Measurements from ENCODE around the gene OTOS.

The OTOS gene

DNA sequence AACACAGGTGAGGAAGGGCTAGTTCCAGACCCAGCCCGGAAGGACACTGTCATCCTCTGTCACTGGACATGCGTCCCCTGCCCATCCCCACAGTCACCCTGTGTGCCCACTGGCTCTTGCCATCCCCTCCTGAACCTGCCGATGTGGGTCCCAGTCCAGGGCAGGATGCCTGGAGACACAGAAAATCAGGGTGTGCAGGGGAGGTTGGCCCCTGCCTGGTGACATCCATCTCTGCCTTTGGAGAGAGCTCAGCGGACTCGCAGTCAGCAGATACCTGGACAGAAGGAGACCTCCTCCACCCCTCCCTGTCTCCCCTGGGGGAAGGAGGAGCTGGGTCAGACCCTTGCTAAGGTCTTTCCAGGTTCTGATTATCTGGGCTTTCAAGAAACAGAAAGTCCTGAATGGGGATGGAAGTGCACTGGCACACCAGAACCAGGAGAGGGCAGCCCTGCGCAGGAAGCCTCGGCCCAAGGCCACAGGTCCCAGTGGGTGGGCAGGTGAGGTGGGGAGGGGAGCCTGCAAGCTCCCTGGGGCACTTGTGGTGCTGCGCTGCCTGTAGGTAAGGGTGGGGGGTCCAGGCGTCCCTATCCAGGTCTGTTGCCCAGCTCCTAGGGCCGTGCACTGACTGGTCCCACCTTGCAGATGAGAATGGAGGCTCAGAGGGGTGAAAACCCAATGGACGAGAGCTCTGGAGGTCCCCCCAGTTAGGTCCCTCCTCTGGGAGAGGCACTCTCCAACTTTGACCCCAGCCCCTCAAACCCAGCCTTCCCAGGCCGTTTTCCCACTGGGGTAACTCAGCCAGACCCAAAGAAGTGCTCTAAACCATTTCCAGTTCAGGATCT, 9.7 kb upstream of the OTOS start:
- peak; percentile 14 to 27 for DNase-seq

- DNase-seq = no peak
Measured at GRCh38 chr2:240147911-240148587, 7.6 kb upstream of the OTOS start.

DNA sequence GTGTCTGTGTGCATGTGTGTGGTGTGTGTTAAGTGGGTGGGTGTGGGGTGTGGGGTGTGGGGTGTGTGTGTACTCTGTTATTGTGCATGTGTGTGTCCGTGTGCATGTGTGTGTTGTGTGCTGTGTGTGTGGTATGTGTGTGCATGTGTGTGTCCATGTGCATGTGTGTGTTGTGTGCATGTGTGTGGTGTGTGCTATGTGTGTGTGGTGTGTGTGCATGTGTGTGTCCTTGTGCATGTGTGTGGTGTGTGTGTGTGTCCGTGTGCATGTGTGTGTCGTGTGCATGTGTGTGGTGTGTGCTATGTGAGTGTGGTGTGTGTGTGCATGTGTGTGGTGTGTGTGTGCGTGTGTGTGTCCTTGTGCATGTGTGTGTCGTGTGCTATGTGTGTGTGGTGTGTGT, 6.9 kb upstream of the OTOS start:
- no peak for DNase-seq

DNA sequence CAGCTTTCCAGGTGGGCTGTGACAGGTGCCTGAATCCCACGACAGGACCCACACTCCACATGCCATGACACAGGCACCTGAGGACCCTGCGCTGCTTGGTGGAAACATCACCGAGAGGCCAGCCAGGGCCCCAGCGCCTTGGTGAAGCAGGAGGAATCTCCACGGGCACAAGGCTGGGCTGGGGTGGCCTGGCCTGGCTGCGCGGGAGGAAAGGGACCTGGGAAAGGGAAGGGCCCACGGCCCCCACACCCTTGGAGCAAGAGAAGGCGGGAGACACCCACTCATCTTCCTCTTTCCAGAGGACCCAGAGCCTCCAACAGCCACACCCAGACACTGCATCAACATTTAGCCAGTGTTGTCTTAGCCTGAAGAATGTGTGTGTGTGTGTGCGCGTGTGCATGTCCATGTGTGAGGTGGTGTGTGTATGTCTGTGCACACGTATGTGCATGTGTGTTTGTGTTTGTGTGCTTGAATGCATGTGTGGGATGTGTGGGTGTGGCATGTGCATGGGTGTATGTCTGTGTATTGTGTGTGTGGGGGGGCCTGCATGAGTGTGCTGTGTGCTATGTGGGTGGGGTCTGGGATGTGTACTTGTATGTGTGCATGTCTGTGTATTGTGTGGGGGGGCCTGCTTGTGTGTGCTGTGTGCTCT, 6.3 kb upstream of the OTOS start:
- DNase-seq = no peak

DNA sequence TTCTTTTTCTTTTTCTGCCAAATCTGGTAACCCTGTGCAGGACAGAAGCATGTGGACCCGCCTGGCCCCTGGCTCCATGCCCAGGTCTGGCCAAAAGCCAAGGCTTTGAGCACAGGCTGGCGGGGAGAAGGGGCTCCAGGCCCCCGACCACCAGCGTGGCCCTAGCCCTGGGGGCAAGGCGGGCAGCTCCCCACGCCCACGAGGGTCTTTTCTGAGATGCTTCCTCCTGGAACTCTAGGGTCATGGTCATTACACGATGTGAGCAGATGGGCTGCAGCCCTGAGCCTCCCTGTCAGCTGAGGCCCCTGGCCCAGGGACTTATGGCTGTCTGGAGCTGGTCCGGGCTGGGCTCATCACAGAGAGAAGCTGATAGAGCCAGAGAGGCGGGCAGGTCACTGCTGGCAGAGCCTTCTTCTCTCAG, 5.7 kb upstream of the OTOS start:
- DNase-seq = no peak

DNA sequence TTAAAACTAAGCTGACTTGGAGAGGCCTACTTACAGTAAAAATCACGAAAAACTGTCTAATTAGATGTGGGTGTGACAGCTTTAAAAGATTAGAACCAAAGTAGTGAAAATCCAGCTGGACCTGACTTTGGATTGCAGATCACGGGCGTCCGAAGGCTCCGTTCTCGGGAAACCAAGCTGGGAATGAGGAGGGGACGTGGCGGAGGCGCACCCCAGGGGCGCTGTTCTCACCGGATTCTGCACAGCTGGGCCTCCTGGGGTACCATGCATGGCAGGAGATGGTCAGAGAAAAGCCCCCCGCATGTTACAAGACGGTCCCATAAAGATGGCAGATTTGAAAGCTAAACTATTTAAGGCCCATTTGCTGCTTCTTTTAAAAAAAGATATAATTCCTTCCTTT, 5.0 kb upstream of the OTOS start:
- no peak for DNase-seq

GRCh38 chr2:240144649-240145261, 4.3 kb upstream of the OTOS start:
- DNase-seq = no peak

DNA sequence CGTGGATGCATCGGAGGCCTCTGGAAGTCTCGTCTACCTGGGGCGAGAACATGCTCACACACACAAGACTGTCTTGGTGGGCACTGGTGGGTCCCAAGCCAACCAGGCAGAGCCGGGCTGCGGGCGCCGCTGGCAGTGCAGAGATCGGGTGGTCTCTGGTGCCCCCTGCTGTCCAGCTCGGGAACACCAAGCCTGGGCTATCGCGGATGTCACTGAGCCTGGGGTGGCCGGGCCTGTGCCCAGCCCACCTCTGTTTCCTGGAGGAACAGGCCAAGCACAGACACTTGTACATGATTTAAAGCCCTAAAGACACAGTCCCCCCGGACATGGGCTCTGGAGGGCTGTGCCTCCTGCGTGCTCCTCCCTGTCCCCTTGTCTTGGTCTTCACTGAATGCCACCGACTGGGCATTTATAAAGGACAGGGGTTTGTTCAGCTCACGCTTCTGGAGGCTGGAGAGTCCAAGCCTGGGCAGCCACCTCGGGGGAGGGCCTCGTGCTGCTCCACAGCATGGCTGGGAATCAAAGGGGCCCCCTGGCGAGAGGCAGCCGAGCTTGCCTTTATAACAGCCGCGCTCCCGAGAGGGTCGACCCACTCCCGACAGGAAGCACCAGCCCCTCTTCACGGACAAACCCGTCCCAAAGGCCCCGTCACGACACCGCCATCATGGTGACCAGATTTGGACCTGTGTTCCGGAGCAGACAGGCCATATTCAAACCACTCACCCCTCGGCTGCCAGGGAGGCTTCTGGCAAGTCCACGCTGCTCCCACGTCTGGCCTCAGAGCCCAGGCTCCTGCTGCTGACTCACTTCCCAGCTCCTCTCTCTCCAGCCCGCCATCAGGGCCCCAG, 3.6 kb upstream of the OTOS start:
- DNase-seq = peak; percentile 22 to 65

- DNase-seq = no peak
Measured at GRCh38 chr2:240143276-240143675, 2.8 kb upstream of the OTOS start.

GRCh38 chr2:240142859-240143258, 2.4 kb upstream of the OTOS start:
- DNase-seq = no peak

- no peak for DNase-seq
Measured at GRCh38 chr2:240142256-240142775, 1.9 kb upstream of the OTOS start.

- DNase-seq = no peak
Measured at GRCh38 chr2:240141736-240142135, 1.3 kb upstream of the OTOS start.

DNA sequence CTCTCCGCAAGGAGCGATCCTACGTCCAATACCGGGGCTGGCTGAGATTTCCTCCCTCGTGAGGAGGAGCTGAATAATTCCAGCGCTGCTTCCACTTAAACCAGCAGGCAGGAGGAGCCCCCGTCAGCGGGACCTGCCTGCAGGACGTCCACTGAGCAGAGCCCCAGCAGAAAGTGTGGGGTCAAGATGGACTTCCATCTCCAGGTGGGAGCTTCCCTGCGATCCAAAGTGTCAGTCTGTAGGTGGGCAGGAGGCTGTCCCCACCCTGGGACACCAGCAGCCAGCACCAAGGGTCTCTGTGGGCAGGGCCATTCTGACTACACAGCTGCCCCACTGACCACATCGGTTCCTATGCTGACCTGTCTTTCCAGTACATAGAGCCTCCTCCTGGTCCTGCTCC, 462 bp upstream of the OTOS start:
- DNase-seq = no peak

- no peak for DNase-seq
Measured at GRCh38 chr2:240139666-240140393, 628 bp downstream of the OTOS start.

DNA sequence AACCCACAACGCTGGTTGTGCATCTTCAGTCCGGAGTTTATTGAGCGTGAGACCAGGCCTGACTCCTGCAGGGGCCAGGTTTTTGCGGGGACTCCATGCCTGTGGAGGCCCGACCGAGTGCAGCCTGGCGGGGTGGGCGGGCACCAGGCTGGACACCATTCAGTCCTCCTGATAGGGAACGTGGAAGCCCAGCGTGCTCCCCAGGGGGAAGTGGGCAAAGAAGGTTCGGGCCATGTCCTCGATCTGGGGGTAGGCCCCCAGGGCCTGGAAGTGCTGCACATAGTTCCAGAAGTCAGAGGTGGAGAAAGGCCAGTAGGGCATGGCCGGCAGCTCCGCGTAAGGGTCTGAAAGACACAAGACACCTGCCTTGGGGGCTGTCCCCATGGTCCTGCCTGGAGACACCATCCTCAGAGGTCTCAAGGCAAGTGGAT, 1.4 kb downstream of the OTOS start:
- no peak for DNase-seq

DNA sequence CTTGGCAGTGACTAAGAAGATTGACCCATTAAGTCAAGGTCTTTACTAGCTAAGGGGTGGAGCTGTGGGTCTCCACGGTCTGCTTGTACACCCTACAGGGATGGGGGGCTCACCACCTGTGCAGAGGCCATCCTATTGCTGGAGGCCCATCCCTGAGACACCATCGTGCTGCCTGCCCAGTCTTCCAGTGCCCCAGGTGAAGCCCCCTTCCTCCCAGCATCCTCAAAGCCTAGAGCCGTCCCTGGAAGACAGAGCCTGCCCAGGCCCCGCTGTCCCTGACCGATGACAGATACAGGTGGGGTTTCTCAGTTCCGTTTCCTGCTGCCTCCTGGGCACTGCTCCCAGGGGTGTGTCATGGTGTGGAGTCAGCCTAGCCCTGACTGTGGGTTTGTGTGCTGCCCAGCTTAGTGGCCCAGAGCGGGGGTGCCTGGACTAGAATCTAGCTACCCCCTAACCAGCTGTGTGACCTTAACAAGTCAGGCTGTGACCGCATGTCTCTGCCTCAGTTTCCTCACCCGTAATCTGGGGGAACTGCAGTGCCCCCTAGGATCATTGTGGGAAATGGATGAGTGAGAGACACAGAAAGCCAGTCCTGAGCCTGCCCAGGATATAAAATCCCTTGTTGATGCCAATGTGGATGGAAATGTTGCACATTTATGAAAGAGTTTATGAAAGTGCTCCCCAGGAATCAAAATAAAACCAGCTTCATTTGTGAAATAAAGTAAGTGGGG, 2.0 kb downstream of the OTOS start:
- no peak for DNase-seq

GRCh38 chr2:240137596-240138253, 2.7 kb downstream of the OTOS start:
- no peak for DNase-seq

- DNase-seq = no peak
Measured at GRCh38 chr2:240136671-240137292, 3.7 kb downstream of the OTOS start.

GRCh38 chr2:240136013-240136670, 4.3 kb downstream of the OTOS start, which contains the start of gene COPS9:
Gene COPS9 (minus strand): TSS chr2:240136305. CDS start chr2:240136284, 21 bp downstream.
- peak; percentile 80 to 81 for DNase-seq

All from NCI-H2081 (cell line).